Endothelial cell (in vitro differentiated cells): ENCODE results near the gene CTBP2. TPM values are rescaled to one million over a fixed set of nuclear protein-coding genes. Genes with fewer than 3 reads are reported as not detected.

Experiments used
- DNase-seq: peaks from one replicate; pipeline ENCODE4 v3.0.0; 2021; ENCODE audit warnings: low spot score
- H3K27ac Mint-ChIP-seq: one replicate; pipeline ENCODE4 v1.8.0; 2021; ENCODE audit warnings: mixed read lengths, inconsistent platforms; ENCODE audit not compliant: unreplicated experiment
- H3K27me3 Mint-ChIP-seq: one replicate; pipeline ENCODE4 v1.8.0; 2021; ENCODE audit warnings: mild to moderate bottlenecking, moderate library complexity, mixed read lengths, inconsistent platforms; ENCODE audit not compliant: unreplicated experiment
- H3K36me3 Mint-ChIP-seq: one replicate; pipeline ENCODE4 v1.8.0; 2021; ENCODE audit warnings: mild to moderate bottlenecking, low read depth, mixed read lengths, inconsistent platforms; ENCODE audit not compliant: unreplicated experiment
- H3K4me1 Mint-ChIP-seq: one replicate; pipeline ENCODE4 v1.8.0; 2021; ENCODE audit warnings: mild to moderate bottlenecking, mixed read lengths, inconsistent platforms; ENCODE audit not compliant: unreplicated experiment
- H3K4me3 Mint-ChIP-seq: one replicate; pipeline ENCODE4 v1.8.0; 2021; ENCODE audit warnings: mild to moderate bottlenecking, mixed read lengths, inconsistent platforms; ENCODE audit not compliant: unreplicated experiment
- H3K9me3 Mint-ChIP-seq: one replicate; pipeline ENCODE4 v1.8.0; 2021; ENCODE audit warnings: mixed read lengths, inconsistent platforms; ENCODE audit not compliant: unreplicated experiment
- total RNA-seq: library from RNA; stranded (reverse); fragmentation: NEBNext Ultra II Directional; extraction: Animal tissue kit (Norgen Biotek cat#: 25700); gene quantifications from one replicate; pipeline ENCODE4 v1.2.1, GENCODE V29; 2021; ENCODE audit not compliant: unreplicated experiment
- TF ChIP-seq, protein P1 (sequence below): fragments of 200-600 bp; sonication (generic); IDR thresholded peaks from one replicate; pipeline ENCODE4 v1.5.0; 2021; ENCODE audit warnings: antibody characterized with exemption; ENCODE audit not compliant: unreplicated experiment

The CTBP2 gene
- total RNA-seq, 1 donor from 2014 or later, result 145 TPM

DNA sequence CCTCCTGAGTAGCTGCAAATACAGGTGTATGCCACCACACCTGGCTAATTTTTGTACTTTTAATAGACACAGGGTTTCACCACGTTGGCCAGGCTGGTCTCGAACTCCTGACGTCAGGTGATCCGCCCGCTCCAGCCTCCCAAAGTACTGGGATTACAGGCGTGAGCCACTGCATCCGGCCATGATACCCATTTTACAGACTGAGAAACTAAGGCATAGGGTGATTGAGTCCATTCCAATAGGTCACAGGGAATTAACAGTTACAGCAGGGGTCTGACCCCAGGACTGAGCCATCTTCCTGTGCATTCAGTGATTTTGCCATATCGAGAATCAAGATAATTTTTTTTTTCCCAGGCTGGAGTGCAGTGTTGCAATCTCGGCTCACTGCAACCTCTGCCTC, 12.3 kb upstream of the CTBP2 start:
- Mint-ChIP-seq H3K9me3 (no peaks in the 10 kb centered on the region), H3K27ac (no peak overlapping the region), H3K4me3 (no peak overlapping the region), H3K36me3 (no peaks in the 10 kb centered on the region), H3K4me1 (peaks cover 7% of the 10 kb centered on the region), H3K27me3 (no peaks in the 10 kb centered on the region)
- TF ChIP-seq, protein P1, sequence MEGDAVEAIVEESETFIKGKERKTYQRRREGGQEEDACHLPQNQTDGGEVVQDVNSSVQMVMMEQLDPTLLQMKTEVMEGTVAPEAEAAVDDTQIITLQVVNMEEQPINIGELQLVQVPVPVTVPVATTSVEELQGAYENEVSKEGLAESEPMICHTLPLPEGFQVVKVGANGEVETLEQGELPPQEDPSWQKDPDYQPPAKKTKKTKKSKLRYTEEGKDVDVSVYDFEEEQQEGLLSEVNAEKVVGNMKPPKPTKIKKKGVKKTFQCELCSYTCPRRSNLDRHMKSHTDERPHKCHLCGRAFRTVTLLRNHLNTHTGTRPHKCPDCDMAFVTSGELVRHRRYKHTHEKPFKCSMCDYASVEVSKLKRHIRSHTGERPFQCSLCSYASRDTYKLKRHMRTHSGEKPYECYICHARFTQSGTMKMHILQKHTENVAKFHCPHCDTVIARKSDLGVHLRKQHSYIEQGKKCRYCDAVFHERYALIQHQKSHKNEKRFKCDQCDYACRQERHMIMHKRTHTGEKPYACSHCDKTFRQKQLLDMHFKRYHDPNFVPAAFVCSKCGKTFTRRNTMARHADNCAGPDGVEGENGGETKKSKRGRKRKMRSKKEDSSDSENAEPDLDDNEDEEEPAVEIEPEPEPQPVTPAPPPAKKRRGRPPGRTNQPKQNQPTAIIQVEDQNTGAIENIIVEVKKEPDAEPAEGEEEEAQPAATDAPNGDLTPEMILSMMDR, result no peak
- DNase-seq, result no peak

DNA sequence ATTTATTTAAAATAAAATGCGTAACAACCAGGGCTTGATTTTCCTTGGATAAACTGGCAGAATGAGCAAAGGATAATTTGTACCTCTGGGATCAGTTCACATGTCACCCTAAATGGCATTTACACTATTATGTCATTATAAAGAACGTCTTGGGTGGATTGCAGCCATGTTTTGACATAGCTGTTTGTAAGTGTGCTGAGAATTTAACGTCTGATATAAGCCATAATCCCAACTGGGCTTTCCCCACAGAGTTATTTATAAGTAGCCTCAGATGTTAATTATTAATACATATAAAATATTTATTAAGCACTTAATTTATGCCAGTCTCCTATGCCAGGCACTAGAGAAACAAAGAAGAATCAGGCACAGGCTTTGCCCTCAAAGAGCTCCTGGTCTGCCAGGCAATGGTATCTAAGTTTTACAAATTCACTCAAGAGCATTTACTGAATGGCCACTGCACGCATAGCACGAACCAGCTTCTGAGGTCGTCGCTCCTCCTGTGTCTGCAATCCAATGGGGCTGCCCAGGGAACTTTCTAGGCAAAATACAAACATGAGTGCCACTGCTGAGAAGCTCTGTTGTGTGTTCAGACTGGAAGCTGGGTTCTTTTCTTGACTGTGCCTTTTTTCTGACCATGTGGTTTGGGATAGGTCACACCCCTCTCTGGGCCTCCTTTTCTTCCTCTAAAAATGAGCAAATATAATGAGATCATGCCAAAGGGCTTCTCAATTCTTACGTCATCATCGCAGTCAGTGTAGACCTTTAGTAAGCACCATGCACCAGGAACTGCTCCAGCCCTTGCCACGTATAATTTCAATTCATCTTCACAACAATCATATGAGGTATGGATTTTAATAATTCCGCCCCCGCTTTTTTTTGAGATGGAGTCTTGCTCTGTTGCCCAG, 11.3 kb upstream of the CTBP2 start:
- Mint-ChIP-seq H3K4me3 (no peak overlapping the region), H3K4me1 (peaks cover 7% of the 10 kb centered on the region), H3K27ac (no peak overlapping the region), H3K27me3 (no peaks in the 10 kb centered on the region), H3K36me3 (no peaks in the 10 kb centered on the region), H3K9me3 (no peaks in the 10 kb centered on the region)
- no peak for DNase-seq
- TF ChIP-seq, protein P1, result no peak

DNA sequence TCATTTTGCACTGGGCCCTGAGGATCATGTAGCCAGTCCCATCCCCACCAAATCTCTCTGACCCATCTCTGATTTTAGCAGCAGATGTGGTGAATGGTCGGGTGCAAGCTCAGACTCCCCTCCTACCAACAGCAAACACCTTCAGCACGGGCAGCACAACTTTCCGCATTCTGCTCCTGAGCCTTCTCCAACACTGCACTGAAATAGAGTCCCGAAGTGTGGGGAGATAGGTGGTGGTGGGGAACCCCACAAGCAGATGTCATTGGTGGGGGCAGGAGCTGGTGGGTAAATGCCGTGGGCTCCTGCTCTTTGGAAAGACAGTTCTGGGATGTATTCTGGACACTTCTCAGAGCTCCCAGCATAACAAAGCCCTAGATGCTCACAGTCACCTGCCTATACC, 9.6 kb upstream of the CTBP2 start:
- H3K9me3 Mint-ChIP-seq, result no peaks in the 10 kb centered on the region

DNA sequence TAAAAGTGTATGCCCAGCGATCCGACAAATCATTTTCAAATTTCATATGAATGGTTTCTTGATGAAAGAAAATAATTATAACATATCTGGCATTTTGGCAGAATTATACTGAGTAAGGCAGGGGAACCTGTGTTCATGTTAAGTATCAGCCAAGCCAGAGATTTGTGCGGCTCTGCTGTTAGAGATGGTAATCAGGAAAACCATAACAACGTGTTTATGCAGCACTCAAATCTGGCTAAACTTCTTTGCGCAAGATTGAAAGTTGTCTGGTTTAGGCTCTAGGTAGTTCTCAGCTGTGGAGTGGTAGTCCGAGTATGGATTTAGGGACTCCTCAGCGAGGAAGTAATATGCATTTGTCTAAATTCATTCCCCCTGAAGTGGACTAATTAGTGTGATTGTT, 8.9 kb upstream of the CTBP2 start:
- Mint-ChIP-seq H3K4me3 (no peak overlapping the region), H3K4me1 (peaks cover 5% of the 10 kb centered on the region), H3K36me3 (no peaks in the 10 kb centered on the region), H3K9me3 (no peaks in the 10 kb centered on the region), H3K27ac (no peak overlapping the region), H3K27me3 (peaks cover 4% of the 10 kb centered on the region)
- TF ChIP-seq, protein P1, result no peak
- no peak for DNase-seq

More for the DNA sequence above, 9.6 kb upstream of the CTBP2 start:
- H3K4me3 Mint-ChIP-seq, result no peak overlapping the region
- peaks cover 7% of the 10 kb centered on the region for H3K4me1 Mint-ChIP-seq
- TF ChIP-seq, protein P1, result no peak
- no peak for DNase-seq
- no peak overlapping the region for H3K27ac Mint-ChIP-seq
- peaks cover 2% of the 10 kb centered on the region for H3K27me3 Mint-ChIP-seq
- H3K36me3 Mint-ChIP-seq, result no peaks in the 10 kb centered on the region

DNA sequence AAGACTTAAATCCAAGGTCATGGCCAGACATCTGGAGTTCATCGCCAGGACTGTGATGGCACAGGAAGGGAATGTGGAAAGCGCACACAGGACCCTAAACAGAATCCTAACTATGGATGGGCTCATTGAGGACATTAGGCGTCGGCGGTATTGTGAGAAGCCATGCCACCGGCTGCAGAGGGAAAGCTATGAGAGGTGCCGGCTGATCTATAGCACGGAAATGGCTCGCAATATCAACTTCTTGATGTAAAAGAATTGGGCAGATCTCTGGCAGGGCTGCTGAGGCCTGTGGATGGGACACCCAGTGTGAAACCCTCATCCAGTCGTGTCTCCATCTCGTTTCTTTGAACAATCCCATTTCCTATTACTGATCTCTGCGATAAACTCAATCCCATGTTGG, 6.3 kb upstream of the CTBP2 start:
- Mint-ChIP-seq H3K4me1 (peaks cover 5% of the 10 kb centered on the region), H3K9me3 (no peaks in the 10 kb centered on the region), H3K36me3 (peaks cover 4% of the 10 kb centered on the region), H3K27me3 (peaks cover 9% of the 10 kb centered on the region), H3K27ac (no peak overlapping the region), H3K4me3 (no peak overlapping the region)
- no peak for DNase-seq
- TF ChIP-seq, protein P1, result no peak
